ENCODE results near the gene MICU2.

The MICU2 gene

GRCh38 chr13:21542563-21542962, 61.4 kb downstream of the MICU2 start:
- H3K4me3 ChIP-seq (ENCODE audit: low read length) = no peak overlapping the region
- TF ChIP-seq ZNF274 (IDR thresholded peaks at IDR 0.05; ENCODE audit: low read depth, low read length) = no peak

- no peak for TF ChIP-seq ZNF274 (IDR thresholded peaks at IDR 0.05; ENCODE audit: low read depth, low read length)
- H3K4me3 ChIP-seq (ENCODE audit: low read length) = no peak overlapping the region
Measured at GRCh38 chr13:21541980-21542379, 62.0 kb downstream of the MICU2 start.

- H3K4me3 ChIP-seq (ENCODE audit: low read length) = no peak overlapping the region
- no peak for TF ChIP-seq ZNF274 (IDR thresholded peaks at IDR 0.05; ENCODE audit: low read depth, low read length)
Measured at GRCh38 chr13:21541271-21541670, 62.7 kb downstream of the MICU2 start.

- no peak for TF ChIP-seq ZNF274 (IDR thresholded peaks at IDR 0.05; ENCODE audit: low read depth, low read length)
- H3K4me3 ChIP-seq (ENCODE audit: low read length) = no peak overlapping the region
Measured at GRCh38 chr13:21539687-21540086, 64.3 kb downstream of the MICU2 start.

GRCh38 chr13:21538753-21539152, 65.2 kb downstream of the MICU2 start:
- H3K4me3 ChIP-seq (ENCODE audit: low read length) = no peak overlapping the region
- no peak for TF ChIP-seq ZNF274 (IDR thresholded peaks at IDR 0.05; ENCODE audit: low read depth, low read length)

GRCh38 chr13:21538280-21538679, 65.7 kb downstream of the MICU2 start:
- no peak overlapping the region for H3K4me3 ChIP-seq (ENCODE audit: low read length)
- no peak for TF ChIP-seq ZNF274 (IDR thresholded peaks at IDR 0.05; ENCODE audit: low read depth, low read length)

GRCh38 chr13:21537105-21537504, 66.9 kb downstream of the MICU2 start:
- no peak overlapping the region for H3K4me3 ChIP-seq (ENCODE audit: low read length)
- no peak for TF ChIP-seq ZNF274 (IDR thresholded peaks at IDR 0.05; ENCODE audit: low read depth, low read length)

- no peak overlapping the region for H3K4me3 ChIP-seq (ENCODE audit: low read length)
- TF ChIP-seq ZNF274 (IDR thresholded peaks at IDR 0.05; ENCODE audit: low read depth, low read length) = no peak
Measured at GRCh38 chr13:21534760-21535159, 69.2 kb downstream of the MICU2 start.

GRCh38 chr13:21531455-21531854, 72.5 kb downstream of the MICU2 start:
- no peak for TF ChIP-seq ZNF274 (IDR thresholded peaks at IDR 0.05; ENCODE audit: low read depth, low read length)
- H3K4me3 ChIP-seq (ENCODE audit: low read length) = no peak overlapping the region

- no peak overlapping the region for H3K4me3 ChIP-seq (ENCODE audit: low read length)
- TF ChIP-seq ZNF274 (IDR thresholded peaks at IDR 0.05; ENCODE audit: low read depth, low read length) = no peak
Measured at GRCh38 chr13:21530656-21531055, 73.3 kb downstream of the MICU2 start.

- TF ChIP-seq ZNF274 (IDR thresholded peaks at IDR 0.05; ENCODE audit: low read depth, low read length) = no peak
- H3K4me3 ChIP-seq (ENCODE audit: low read length) = no peak overlapping the region
Measured at GRCh38 chr13:21529146-21529893, 74.7 kb downstream of the MICU2 start.

- no peak for TF ChIP-seq ZNF274 (IDR thresholded peaks at IDR 0.05; ENCODE audit: low read depth, low read length)
- no peak overlapping the region for H3K4me3 ChIP-seq (ENCODE audit: low read length)
Measured at GRCh38 chr13:21528616-21529015, 75.4 kb downstream of the MICU2 start.

- no peak for TF ChIP-seq ZNF274 (IDR thresholded peaks at IDR 0.05; ENCODE audit: low read depth, low read length)
- H3K4me3 ChIP-seq (ENCODE audit: low read length) = no peak overlapping the region
Measured at GRCh38 chr13:21526707-21527540, 77.0 kb downstream of the MICU2 start.

GRCh38 chr13:21522847-21523246, 81.1 kb downstream of the MICU2 start:
- no peak for TF ChIP-seq ZNF274 (IDR thresholded peaks at IDR 0.05; ENCODE audit: low read depth, low read length)
- no peak overlapping the region for H3K4me3 ChIP-seq (ENCODE audit: low read length)

- no peak for TF ChIP-seq ZNF274 (IDR thresholded peaks at IDR 0.05; ENCODE audit: low read depth, low read length)
- H3K4me3 ChIP-seq (ENCODE audit: low read length) = no peak overlapping the region
Measured at GRCh38 chr13:21522130-21522529, 81.8 kb downstream of the MICU2 start.
